Measurements from ENCODE around the gene CLK4. TPM values are rescaled to one million over a fixed set of nuclear protein-coding genes. Genes with fewer than 3 reads are reported as not detected.

The CLK4 gene
- total RNA-seq, 3 donors from 2014 or later (not counting 1 experiment from before 2014, with no cell fraction given), result 71.2 to 81.8 (median 78.0) TPM

DNA sequence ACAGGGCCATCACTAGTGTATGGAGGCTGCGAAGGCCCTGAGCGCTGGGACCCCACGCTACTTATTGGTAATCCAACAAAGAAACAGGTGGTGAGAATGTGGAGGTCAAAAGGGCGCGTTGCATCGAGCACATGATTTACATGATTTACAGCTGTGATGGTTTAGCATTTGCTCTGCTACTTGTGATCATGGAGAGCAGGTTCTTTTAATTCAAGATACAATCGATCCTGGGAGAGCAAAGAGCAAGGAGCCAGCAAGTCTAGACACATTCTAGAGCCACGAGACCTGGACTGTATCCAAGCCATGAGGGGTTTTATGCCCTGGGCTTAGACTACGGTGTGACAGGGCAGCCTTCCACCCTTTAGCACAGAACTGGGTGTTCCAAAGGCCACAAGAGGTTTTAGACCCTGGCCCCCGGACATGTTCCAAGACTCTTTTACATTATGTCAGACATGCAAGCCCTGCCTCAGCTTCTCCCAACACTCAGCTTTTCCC lies 47.0 kb upstream of the CLK4 start:
- H3K36me3 Mint-ChIP-seq, result no peaks in the 10 kb centered on the region
- no peak overlapping the region for H3K4me3 ChIP-seq (ENCODE audit: low read length)
- no peak for ATAC-seq
- H3K27me3 Mint-ChIP-seq (ENCODE audit: low read depth in 2 of 2), result peaks cover 13 to 22% of the 10 kb centered on the region in 2 donors
- TF ChIP-seq, protein P1, sequence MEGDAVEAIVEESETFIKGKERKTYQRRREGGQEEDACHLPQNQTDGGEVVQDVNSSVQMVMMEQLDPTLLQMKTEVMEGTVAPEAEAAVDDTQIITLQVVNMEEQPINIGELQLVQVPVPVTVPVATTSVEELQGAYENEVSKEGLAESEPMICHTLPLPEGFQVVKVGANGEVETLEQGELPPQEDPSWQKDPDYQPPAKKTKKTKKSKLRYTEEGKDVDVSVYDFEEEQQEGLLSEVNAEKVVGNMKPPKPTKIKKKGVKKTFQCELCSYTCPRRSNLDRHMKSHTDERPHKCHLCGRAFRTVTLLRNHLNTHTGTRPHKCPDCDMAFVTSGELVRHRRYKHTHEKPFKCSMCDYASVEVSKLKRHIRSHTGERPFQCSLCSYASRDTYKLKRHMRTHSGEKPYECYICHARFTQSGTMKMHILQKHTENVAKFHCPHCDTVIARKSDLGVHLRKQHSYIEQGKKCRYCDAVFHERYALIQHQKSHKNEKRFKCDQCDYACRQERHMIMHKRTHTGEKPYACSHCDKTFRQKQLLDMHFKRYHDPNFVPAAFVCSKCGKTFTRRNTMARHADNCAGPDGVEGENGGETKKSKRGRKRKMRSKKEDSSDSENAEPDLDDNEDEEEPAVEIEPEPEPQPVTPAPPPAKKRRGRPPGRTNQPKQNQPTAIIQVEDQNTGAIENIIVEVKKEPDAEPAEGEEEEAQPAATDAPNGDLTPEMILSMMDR (IDR thresholded peaks at IDR 0.05), result no peak
- H3K27me3 ChIP-seq (ENCODE audit: control insufficient read depth, insufficient read depth, low read length), result no peaks in the 10 kb centered on the region
- H3K9me3 ChIP-seq (ENCODE audit: control insufficient read depth, insufficient read depth, low read length), result no peaks in the 10 kb centered on the region
- 81% methylated on average over 10 of the region's 10 CpGs for WGBS (ENCODE audit: insufficient coverage)
- H3K4me3 Mint-ChIP-seq, result no peak overlapping the region
- H3K27ac ChIP-seq (ENCODE audit: low read length), result no peak overlapping the region
- no peaks in the 10 kb centered on the region for H3K4me1 Mint-ChIP-seq
- no peaks in the 10 kb centered on the region for H3K9me3 Mint-ChIP-seq
- no peak for DNase-seq
- H3K4me1 ChIP-seq (ENCODE audit: control insufficient read depth, insufficient read depth, low read length), result no peaks in the 10 kb centered on the region
- no peak overlapping the region for H3K27ac Mint-ChIP-seq
- intact Hi-C loops (cut with micrococcal nuclease), result no loop called here
- H3K36me3 ChIP-seq (ENCODE audit: control insufficient read depth, insufficient read depth, low read length), result no peaks in the 10 kb centered on the region

DNA sequence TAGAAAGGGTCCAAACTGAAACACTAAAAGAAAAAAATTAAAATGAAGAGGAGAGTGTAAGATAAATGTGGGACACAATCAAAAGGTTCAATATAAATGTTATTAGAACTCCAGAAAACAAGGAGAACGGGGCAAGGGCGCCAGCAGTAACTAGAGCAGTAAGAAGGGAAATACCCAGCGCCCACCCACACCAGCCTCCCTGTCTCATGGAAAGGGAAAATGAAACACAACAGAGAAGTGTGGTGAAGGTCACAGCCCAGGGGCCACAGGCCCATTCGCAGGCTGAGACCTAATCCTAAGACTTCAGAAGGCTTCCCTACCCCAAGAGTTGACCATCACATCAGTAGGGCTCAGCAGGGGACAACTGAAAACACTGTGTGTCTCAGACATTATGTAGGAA lies 45.8 kb upstream of the CLK4 start:
- peaks cover 6 to 17% of the 10 kb centered on the region in 2 donors for H3K27me3 Mint-ChIP-seq (ENCODE audit: low read depth in 2 of 2)
- H3K9me3 Mint-ChIP-seq, result no peaks in the 10 kb centered on the region
- Histone ChIP-seq H3K27me3 (ENCODE audit: control insufficient read depth, insufficient read depth, low read length) (no peaks in the 10 kb centered on the region), H3K36me3 (ENCODE audit: control insufficient read depth, insufficient read depth, low read length) (no peaks in the 10 kb centered on the region), H3K4me1 (ENCODE audit: control insufficient read depth, insufficient read depth, low read length) (no peaks in the 10 kb centered on the region), H3K9me3 (ENCODE audit: control insufficient read depth, insufficient read depth, low read length) (no peaks in the 10 kb centered on the region), H3K4me3 (ENCODE audit: low read length) (no peak overlapping the region), H3K27ac (ENCODE audit: low read length) (no peak overlapping the region)
- no peak overlapping the region for H3K4me3 Mint-ChIP-seq
- H3K27ac Mint-ChIP-seq, result no peak overlapping the region
- ATAC-seq (no peak), DNase-seq (no peak)
- TF ChIP-seq, protein P1 (IDR thresholded peaks at IDR 0.05), result no peak
- WGBS (ENCODE audit: insufficient coverage), result 76% methylated on average over 4 of the region's 4 CpGs
- intact Hi-C loops (cut with micrococcal nuclease), result no loop called here
- H3K36me3 Mint-ChIP-seq, result no peaks in the 10 kb centered on the region
- no peaks in the 10 kb centered on the region for H3K4me1 Mint-ChIP-seq

DNA sequence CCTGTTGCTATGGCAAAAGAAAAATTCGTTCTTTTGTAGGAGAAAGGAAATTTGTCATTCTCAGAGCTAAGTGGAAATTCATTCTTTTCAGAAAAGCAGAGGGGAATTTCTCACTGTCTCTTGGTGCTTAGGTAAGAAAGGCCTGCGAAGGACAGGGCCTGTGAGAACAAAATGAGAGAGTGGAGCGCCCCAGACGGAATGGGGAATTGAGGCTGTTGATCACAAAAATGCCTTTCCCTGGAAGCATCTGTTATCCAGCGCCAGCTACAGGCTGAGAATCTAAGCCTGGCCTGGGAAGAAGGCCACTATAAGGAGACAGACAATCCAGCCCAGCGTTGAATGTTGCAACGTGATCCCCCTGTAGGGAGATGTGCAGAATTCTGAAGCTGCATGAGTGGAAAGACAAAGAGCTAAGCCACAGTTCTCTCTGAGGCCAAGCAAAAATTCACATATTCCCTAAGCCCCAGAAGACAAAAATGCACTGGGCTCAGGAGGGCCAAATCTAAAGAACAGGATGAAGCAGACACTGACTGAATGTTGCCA lies 44.8 kb upstream of the CLK4 start:
- Mint-ChIP-seq H3K4me1 (no peaks in the 10 kb centered on the region), H3K27ac (no peak overlapping the region), H3K4me3 (no peak overlapping the region), H3K36me3 (no peaks in the 10 kb centered on the region), H3K27me3 (ENCODE audit: low read depth in 2 of 2) (peaks cover 0 to 16% of the 10 kb centered on the region in 2 donors), H3K9me3 (no peaks in the 10 kb centered on the region)
- no peak overlapping the region for H3K27ac ChIP-seq (ENCODE audit: low read length)
- intact Hi-C loops (cut with micrococcal nuclease), result no loop called here
- no peaks in the 10 kb centered on the region for H3K27me3 ChIP-seq (ENCODE audit: control insufficient read depth, insufficient read depth, low read length)
- TF ChIP-seq, protein P1 (IDR thresholded peaks at IDR 0.05), result no peak
- H3K4me3 ChIP-seq (ENCODE audit: low read length), result no peak overlapping the region
- WGBS (ENCODE audit: insufficient coverage), result 76% methylated on average over 7 of the region's 7 CpGs
- H3K4me1 ChIP-seq (ENCODE audit: control insufficient read depth, insufficient read depth, low read length), result no peaks in the 10 kb centered on the region
- ATAC-seq (no peak), DNase-seq (no peak)
- H3K9me3 ChIP-seq (ENCODE audit: control insufficient read depth, insufficient read depth, low read length), result no peaks in the 10 kb centered on the region
- no peaks in the 10 kb centered on the region for H3K36me3 ChIP-seq (ENCODE audit: control insufficient read depth, insufficient read depth, low read length)

GRCh38 chr5:178670351-178670885 lies 43.6 kb upstream of the CLK4 start:
- Mint-ChIP-seq H3K27ac (no peak overlapping the region), H3K4me3 (no peak overlapping the region), H3K4me1 (no peaks in the 10 kb centered on the region), H3K36me3 (no peaks in the 10 kb centered on the region), H3K27me3 (ENCODE audit: low read depth in 2 of 2) (peaks cover 0 to 16% of the 10 kb centered on the region in 2 donors), H3K9me3 (no peaks in the 10 kb centered on the region)
- no peaks in the 10 kb centered on the region for H3K9me3 ChIP-seq (ENCODE audit: control insufficient read depth, insufficient read depth, low read length)
- H3K4me3 ChIP-seq (ENCODE audit: low read length), result no peak overlapping the region
- DNase-seq, result no peak
- no peak overlapping the region for H3K27ac ChIP-seq (ENCODE audit: low read length)
- H3K36me3 ChIP-seq (ENCODE audit: control insufficient read depth, insufficient read depth, low read length), result no peaks in the 10 kb centered on the region
- TF ChIP-seq, protein P1 (IDR thresholded peaks at IDR 0.05), result no peak
- no peak for ATAC-seq
- WGBS (ENCODE audit: insufficient coverage), result 82% methylated on average over 10 of the region's 10 CpGs
- H3K27me3 ChIP-seq (ENCODE audit: control insufficient read depth, insufficient read depth, low read length), result no peaks in the 10 kb centered on the region
- intact Hi-C loops (cut with micrococcal nuclease), result no loop called here
- no peaks in the 10 kb centered on the region for H3K4me1 ChIP-seq (ENCODE audit: control insufficient read depth, insufficient read depth, low read length)

Data from natural killer cell (primary cell).